NB4 (cell line): Measurements from ENCODE around the gene MYOF.

ENCODE experiments used
- CTCF ChIP-seq: IDR thresholded peaks from one replicate; pipeline ENCODE4 v1.5.1; 2012; ENCODE audit warnings: low read depth, low read length
- MAX ChIP-seq: IDR thresholded peaks from 2 replicates; pipeline ENCODE4 v1.6.1; 2011; ENCODE audit warnings: low read depth, low read length
- MYC ChIP-seq: IDR thresholded peaks from 2 replicates; pipeline ENCODE4 v1.6.1; 2011; ENCODE audit warnings: low read depth, low read length
- POLR2A ChIP-seq: IDR thresholded peaks from 2 replicates; pipeline ENCODE4 v1.6.1; 2011; ENCODE audit warnings: mild to moderate bottlenecking; ENCODE audit not compliant: insufficient read length; ENCODE audit errors: extremely low read depth

GRCh38 chr10:93272884-93273675 is 209.1 kb downstream of the MYOF start:
- no peak for TF ChIP-seq CTCF
- no peak for TF ChIP-seq MYC
- no peak for TF ChIP-seq POLR2A
- TF ChIP-seq MAX: no peak
